Epithelial cell of prostate (primary cell): ENCODE measurements around the gene MAPK7.
A peak's percentile ranks its signal among the peaks of the same experiment; 100 is the strongest.

Source experiments
- DNase-seq: peaks from one replicate; pipeline ENCODE4 v3.0.0-alpha.2; 2011; ENCODE audit warnings: low read depth, low spot score
- H3K27ac ChIP-seq: fragments of 450-650 bp; 2 replicates; pipeline ENCODE4 v1.5.1; 2017; ENCODE audit warnings: mild to moderate bottlenecking

MAPK7 gene

DNA sequence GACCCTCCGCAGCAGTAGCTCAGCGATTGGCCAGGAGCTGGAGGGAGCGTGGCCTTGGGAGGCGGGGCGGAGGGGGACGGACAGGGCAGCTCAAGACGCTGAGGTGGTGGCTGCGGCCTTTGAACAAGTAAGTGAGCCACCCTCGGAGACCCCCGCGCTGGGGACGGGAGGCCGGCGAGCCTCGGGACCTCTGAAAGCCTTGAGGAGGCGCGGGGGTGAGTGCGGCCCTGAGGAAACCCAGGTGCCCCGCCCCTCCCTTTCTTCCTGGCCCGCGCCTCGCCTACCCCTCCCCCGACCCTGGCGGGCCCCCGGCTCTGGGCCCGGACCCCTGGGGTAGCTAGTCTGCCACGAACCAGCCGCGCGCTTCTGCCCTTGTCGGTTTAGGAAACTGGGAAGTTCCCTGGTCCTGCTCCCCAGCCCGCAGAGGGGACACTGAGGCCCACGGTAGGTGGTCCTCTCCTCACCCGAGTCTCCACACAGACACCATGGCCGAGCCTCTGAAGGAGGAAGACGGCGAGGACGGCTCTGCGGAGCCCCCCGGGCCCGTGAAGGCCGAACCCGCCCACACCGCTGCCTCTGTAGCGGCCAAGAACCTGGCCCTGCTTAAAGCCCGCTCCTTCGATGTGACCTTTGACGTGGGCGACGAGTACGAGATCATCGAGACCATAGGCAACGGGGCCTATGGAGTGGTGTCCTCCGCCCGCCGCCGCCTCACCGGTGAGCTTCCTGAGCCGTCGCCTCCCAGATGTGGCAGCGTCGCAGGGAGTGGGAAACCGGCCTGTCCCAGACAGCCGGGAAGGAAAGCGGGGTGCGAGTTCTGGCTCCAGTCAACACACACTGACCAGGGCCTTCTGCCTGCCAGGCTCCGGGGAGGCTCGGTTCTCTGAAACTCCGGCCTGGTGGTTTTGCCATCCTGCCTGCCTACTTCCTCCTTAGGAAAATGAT lies at the start of gene MAPK7:
MAPK7 (plus strand) TSS at position 83 of the 945 bp plus-strand sequence; CDS start at position 486, 403 bp downstream.
- no peak for DNase-seq
- peak within 1 kb of the TSS; percentile 95 for H3K27ac ChIP-seq

DNA sequence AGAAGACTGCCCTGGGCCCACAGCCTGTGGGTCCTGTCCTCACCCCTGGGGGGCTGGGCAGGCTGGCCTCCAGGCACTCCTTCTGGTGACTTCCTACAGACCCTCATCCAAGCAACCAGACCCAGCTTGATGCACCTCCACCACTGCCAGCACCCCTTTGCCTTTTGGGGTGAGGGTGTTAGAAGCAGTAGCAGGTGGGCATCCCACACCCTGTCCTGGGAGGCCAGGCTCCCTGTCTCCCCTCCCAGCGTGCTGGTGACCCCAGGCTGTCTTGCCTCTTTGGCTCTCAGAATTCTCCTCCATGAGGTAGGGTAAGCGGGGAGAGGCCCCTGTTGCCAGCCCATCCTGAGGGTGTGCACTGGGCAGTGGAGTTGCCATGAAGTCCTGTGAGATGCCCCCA lies 49.2 kb upstream of the MAPK7 start:
- H3K27ac ChIP-seq, result no peak overlapping the region
- no peak for DNase-seq

DNA sequence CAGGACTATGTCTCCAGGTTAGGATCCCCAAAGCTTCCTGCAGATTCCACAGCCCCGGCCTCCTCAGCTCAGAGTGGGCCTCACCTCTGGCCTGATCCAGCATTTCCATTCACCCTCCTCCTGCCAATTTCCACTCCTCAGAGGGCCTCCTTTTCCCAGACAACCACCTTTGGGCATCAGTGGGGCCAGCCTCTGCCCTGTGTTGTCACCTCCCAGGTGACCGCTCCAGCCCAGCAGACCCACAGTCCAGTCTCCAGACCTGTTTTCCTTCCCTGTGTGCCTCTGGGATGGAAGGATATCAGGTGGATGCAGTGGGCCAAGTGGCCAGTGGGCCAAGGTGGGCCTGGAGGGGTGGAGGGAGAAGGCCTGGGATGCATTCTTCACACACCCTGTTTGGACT lies 48.5 kb upstream of the MAPK7 start:
- DNase-seq, result no peak
- H3K27ac ChIP-seq, result no peak overlapping the region

DNA sequence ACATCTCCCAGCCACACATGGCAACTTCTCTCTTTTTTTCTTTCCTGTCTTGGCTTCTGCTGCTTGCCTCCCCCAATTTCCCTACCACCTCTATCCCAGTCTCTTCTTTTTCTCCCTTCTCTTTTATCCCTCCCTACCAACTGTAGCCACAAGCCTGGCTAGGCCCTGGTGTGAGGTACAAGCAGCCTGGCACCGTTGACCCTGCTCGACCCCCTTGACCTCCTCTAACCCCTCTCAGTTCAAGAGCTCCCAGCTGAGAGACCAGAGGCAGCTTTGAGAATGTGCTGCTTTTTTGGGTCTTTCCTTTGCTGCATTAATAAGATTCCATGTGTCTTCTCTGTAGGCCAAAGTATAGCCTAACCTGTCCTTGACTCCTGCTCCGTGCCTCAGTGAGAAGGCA lies 48.0 kb upstream of the MAPK7 start:
- no peak for DNase-seq
- H3K27ac ChIP-seq, result no peak overlapping the region

DNA sequence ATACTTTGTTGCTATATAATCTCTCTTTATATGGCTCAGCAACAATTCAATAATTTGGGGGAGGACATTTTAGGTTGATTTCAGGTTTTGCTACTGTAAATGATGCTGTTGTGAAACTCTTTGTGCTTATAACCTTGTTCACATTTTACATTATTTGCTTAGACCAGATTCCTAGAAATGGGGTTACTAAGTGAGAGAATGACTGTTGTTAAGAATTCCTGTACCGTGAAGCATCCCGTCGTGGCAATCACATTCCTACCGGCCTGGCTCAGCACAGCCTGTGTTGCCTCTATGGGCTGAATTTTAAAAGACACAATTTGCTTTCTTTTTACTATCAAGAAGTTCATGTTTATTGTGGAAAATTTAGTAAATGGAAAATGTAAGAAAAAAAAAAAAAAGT lies 47.2 kb upstream of the MAPK7 start:
- DNase-seq, result no peak
- H3K27ac ChIP-seq, result peak overlapping the region; percentile 18

DNA sequence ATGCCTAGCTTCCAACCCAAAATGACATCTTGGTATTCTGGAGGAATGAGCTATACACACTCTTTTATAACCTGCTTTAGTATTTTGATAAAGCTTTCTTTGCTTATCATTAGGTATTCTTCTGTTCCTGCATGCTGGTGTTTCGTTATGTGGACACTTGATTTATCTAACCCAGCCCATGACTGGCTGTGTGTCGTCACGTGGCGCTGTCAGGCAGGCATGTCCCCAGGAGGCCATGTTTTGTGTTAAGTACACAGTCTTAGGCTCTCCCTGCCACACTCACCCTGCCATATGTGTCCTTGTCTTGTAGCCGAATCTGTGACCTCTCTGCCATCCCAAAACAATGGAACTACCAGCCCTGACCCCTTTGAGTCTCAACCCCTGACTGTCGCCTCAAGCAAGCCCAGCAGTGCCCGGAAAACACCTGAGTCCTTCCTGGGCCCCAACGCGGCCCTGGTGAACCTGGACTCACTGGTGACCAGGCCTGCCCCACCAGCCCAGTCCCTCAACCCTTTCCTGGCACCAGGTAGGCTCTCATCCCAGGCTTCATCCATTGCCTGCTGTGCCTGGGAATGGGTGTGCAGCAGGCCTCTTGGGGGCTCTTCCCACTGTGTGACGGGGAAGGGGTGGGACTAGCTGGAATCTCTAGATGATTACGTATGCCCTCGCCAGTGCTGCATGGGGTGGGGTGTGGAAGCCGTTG lies 46.6 kb upstream of the MAPK7 start:
- no peak overlapping the region for H3K27ac ChIP-seq
- DNase-seq, result no peak

DNA sequence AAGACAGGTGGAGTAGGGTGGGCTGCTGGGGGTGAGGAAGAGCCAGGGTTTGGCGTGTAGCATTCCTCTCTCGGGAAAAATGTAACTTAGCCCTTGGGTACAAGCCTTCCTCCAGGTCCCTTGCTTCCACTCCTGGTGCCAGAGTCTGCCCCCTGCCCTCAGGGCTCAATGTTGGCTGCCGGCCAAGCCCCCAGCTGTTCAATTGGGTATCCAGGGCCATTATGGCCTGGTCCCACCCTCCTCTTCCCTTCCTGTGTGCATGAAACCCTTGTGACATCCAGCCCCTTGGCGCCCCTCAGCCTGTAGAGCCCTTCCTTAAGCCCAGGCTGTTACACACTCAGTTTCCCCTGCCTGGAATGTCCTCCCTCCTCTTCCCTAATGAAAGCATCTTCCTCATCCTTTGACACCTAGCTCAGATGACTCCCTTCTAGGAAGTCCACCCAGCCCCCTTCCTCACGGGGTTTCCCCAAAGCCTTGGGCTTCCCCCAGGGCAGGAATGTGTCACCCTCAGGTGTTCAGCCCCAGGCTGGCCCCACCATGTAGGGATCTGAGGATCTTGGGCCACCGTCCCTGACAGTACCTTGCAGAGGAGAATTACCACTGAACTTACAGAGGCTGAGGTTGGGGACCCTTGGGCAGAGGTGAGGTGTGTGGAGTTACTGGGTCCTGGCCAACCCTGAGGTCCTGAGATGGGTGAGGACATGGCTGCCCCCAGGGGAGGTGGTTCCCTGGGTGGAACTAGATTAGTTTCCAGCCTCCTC lies 45.7 kb upstream of the MAPK7 start:
- no peak for DNase-seq
- H3K27ac ChIP-seq, result no peak overlapping the region

DNA sequence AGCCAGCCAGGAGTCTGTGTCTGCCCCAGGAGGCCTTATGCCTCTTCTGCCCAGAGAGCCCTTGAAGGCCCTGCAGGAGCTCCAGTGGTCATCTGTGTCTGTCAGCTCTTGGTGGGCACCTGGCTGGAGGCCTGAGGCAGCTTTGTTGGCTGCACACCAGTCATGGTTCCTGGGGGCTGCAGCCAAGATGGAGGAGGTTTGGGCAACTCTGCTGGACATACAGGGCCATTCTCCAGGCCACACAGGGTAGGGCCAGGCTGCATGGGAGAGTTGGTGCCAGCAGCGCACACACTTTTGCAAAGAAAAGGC lies 45.2 kb upstream of the MAPK7 start:
- no peak overlapping the region for H3K27ac ChIP-seq
- no peak for DNase-seq

DNA sequence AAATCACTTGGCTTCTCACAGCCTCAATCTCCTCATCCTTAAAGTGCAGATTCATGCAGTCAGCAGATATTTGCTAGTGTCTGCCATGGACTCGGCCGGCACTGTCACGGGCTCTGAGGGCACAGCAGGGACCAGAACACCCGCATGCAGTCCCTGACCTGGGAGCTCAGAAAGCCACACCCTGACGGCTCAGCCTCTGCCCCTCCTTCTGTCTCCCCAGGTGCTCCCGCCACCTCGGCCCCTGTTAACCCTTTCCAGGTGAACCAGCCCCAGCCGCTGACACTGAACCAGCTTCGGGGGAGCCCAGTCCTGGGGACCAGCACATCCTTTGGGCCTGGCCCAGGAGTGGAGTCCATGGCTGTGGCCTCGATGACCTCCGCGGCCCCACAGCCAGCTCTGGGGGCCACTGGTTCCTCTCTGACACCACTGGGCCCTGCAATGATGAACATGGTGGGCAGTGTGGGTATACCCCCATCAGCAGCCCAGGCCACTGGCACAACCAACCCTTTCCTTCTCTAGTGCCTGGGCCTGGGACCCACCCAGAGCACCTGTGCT lies 44.5 kb upstream of the MAPK7 start:
- DNase-seq, result no peak
- no peak overlapping the region for H3K27ac ChIP-seq

DNA sequence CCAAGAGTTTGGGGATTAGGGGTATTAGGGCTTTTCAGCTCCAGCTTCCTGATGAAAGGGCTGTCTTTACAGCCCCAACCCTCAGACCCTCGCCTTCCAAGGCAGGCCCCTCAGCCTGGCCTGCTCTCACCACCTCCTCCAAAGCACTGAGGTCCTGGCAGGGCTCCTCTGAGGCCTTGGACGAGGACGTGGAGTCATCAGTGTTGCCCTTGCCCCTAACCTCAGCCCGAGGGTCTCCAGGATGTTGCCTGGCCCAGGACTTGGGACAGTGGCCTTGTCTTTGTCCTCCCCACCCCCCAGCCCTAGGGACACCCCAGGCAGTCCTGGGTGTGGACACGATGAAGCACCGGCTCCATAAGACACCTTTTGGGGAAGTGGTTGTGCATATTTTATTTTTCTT lies 44.0 kb upstream of the MAPK7 start:
- no peak for DNase-seq
- no peak overlapping the region for H3K27ac ChIP-seq

DNA sequence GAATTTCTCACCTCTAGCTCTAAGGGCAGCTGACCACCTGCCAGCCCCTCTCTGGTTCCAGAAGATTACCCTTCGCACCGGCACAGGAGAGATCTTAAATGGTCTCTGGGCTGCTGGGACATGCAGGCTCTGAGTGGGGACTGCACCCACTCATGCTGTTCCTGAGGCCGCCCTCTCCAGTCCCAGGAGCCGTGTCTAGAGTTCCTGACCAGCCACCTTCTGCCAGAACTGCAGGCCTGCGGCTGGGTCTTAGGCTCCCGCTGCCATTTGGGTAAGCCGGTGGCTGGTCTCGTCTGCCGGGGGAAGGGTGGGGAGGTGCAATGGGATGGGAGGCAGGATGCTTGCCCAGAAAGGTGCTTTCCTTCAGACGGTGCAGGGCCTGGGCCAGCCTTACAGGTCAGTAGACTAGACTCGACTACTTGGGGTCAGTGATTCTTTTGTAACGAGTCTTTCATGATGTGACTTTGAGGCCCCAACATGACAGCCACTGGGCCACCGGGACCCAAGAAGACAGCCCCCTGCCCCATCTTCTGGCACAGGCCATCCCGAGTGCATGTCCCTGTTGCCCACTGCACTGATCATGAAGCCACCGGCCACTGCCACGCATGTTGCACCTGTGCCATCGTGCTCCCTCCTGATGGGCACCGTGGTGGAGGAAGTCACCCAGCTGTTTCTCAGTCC lies 42.2 kb upstream of the MAPK7 start:
- no peak overlapping the region for H3K27ac ChIP-seq
- DNase-seq, result no peak

DNA sequence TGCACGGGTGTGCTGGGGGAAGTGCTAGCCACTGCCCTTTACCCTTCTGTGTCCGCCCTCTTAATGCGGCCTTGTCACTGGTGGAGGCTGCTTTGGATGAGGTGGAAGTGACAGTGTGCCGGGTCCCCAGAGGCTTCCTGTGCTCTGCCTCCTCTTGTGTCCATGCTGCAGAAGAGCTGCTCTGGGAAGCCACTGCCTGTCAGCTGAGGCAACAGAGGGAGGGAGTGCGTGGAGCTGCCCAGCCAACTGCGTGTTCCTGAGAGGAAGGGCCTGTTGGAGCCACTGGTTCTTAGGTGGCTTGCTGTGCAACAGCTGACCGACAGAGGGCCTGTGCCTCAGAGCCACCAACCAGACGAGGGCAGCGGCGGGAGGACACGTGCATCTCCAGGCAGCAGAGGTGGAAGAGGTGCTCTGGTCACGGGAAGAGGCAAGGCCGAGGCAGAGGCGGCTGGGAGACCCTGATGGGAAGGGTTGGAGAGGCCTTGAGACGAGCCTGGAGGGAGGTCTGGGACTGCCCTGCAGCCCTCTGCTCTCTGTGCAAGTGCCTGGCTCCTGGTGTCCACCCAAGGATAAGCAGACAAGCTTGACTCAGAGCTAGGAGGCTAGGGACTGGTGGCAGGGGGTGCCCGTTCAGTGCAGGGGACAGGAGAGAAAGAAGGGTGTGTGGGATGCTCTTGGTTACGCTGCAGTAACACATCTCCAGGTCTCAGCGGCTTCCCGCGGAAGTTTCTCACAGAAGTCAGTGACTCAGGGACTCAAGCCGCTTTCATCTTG lies 41.2 kb upstream of the MAPK7 start:
- H3K27ac ChIP-seq, result no peak overlapping the region
- DNase-seq, result no peak

DNA sequence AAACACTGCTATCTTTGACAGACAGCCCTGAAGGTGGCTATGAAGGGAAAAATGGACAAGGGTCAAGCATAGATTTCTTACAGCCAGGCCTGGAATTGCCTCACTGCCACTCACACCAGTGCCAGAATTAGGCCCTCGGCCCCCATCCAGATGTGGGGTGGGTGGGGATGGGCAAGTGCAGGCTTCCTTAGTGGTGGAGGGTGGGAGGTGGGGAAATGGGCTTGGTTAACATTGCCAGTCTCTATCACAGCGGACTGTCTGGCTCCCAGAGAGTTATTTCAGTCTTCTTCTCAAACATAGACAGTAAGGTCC lies 40.6 kb upstream of the MAPK7 start:
- no peak for DNase-seq
- H3K27ac ChIP-seq, result no peak overlapping the region

DNA sequence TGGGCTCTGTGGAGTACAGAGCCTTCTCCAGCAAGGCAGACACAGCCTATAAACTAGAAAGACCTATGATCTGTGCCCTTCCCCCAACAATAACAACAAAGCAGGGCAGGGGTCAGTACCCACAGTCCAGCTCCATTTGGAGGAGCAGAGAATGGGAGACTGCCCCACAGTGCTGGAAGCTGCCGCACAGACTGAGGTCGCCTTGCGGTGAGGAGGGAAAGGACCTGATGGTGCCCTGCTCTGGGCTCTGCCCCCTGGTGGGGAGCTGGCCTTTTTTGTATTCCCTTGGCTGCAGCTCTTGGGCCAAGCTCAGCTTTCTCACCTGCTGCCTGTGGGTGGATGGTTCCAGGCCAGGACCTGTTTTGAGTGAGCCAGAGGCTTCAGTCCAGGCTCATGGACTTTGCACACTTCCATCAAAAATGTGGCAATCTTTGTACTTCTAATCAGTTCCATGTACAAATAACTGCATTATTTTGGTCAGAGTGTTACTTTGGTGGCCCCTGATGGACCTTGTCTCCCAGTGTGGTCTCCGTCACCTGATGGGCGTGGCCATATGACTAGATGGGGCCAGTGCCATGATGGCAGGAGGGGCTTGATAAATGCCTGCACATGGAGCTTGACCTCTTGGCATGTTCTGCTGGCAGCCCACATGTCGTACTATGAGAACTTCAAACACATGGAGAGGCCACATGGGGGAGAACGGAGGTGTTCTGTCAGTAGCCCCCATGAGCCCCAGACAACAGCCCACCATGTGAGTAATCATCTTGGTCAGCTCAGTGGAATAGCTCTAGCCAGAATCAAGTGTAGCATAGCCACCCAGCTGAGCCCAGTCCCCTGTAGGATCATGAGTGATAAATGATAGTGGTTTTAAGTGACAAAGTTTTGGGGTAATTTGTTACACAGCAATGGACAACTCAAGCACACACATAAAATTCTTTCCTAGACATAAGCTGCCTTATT lies 40.0 kb upstream of the MAPK7 start:
- H3K27ac ChIP-seq, result no peak overlapping the region
- no peak for DNase-seq

DNA sequence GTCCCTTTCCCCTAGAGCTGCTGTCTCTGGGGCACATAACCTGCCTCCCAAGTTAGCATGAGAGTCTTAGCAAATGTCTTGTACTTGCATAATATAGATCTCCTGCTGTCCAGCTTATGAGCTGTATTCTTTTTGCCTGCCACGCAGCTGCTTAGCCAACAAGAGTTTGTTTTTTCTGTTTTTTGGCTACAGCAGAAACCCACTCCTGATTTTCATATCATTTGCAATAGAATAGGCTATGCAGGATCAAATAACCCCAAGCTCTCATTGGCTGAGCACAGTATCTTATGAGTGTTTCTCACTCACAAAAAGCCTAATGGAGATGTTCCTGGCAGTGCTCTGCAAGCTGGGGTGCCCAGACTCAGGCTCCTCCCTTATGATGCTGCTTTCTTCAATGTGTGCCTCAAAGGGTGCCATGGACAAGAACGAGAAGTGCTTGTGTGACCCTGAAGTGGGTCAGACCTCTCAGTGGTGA lies 38.9 kb upstream of the MAPK7 start:
- H3K27ac ChIP-seq, result no peak overlapping the region
- DNase-seq, result no peak

DNA sequence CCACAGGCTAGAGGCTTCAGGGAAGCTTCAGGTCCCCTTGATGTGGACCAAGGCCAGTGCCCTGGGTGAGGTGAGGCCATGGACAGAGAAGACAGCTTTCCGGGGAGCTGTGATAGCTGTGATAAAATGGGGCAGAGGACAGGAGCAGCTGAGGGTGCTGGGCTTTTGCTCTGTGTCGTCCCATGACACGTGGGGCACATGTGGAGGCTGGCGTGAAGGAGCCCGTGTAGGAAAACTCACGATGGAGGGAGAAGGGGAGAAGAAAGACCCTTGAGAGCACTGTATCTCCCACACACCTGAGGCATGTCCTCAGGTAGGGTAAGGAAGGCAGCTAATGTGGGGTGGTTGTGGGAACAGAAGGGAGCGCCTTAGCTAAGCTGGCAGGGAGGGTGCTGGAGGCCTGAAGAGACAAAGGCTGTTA lies 37.1 kb upstream of the MAPK7 start:
- no peak overlapping the region for H3K27ac ChIP-seq
- no peak for DNase-seq

DNA sequence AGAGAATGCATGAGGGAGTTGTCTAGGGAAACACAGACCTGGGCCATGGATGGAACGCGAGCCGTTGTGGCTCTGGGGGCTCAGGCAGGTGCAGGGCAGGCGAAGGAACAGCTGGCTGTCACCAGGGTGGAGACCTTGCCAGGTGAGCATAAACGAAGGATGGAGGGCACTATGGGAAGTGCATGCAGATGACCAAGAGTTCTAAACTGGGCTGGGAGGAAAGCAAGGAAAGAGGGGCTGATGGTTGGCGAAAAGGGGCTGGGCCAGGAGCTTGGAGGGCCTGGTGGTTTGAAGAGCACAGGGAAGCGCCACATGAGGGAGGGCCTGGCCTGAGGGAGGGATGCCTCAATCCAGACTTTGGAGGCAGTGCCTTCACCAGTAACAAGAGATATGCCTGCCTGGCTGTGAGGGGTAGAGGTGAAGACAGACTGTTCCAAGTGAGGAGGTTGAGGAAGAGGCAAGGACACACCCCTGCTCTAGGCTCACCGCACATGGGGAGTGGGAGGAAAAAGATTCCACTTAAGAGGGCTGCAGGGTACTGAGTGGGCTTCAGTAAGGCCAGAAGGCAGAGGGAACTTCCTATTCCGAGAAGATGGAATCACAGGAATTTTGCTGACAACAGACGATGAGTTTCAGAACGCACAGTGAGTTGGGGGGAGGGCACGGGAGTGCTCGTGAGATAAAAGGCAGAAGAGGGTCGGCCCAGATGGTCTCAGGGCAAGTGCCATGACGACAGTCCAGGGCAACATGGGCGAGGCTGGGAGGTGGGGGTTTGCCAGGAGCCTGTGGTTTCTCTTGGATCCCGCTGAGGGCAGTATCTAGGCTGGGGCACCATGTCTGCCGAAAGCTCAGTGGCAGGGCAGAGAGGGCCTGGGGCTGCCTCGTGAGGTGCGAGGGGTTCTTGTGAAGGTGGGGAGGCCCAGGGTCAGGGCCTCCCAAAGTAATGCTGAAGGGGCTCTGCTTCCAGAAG lies 36.4 kb upstream of the MAPK7 start:
- DNase-seq, result no peak

More for the DNA sequence above, 36.4 kb upstream of the MAPK7 start:
- no peak overlapping the region for H3K27ac ChIP-seq
